ENCODE measurements around the gene ATXN1. TPM values are rescaled to one million over a fixed set of nuclear protein-coding genes. Genes with fewer than 3 reads are reported as not detected.

The ATXN1 gene
- total and polyA plus RNA-seq, 2 of the 13 experiments (the other 11 are each of a cell fraction or from before 2014, with no cell fraction given), result 20.7 to 39.5 TPM

- TF ChIP-seq KDM2A (CRISPR knock-in tag; IDR thresholded peaks at IDR 0.05; ENCODE audit: borderline replicate concordance, low read depth) (no peak), MAFK (conservative IDR thresholded peaks at IDR 0.05 in 1 of 2, IDR thresholded peaks at IDR 0.05 in 1 of 2; ENCODE audit: low read length in 2 of 2) (no peak), KLF6 (CRISPR knock-in tag; IDR thresholded peaks at IDR 0.05) (no peak), ZNF136 (CRISPR knock-in tag; IDR thresholded peaks at IDR 0.05; ENCODE audit: low read depth) (no peak), NR2C2 (CRISPR knock-in tag; IDR thresholded peaks at IDR 0.05; ENCODE audit: borderline replicate concordance) (no peak), ZSCAN9 (CRISPR knock-in tag; IDR thresholded peaks at IDR 0.05; ENCODE audit: borderline replicate concordance) (no peak), ZBED4 (CRISPR knock-in tag; IDR thresholded peaks at IDR 0.05; ENCODE audit: borderline replicate concordance) (no peak), WIZ (CRISPR knock-in tag; IDR thresholded peaks at IDR 0.05) (no peak), YEATS4 (CRISPR knock-in tag; IDR thresholded peaks at IDR 0.05; ENCODE audit: borderline replicate concordance) (no peak), SMYD3 (CRISPR knock-in tag; IDR thresholded peaks at IDR 0.05) (no peak), SAP130 (CRISPR knock-in tag; IDR thresholded peaks at IDR 0.05; ENCODE audit: low read depth) (peak; percentile 13; the same call in 1 of the 2 replicates), PTBP1 (IDR thresholded peaks at IDR 0.05; ENCODE audit: low read depth, low read length, poor library complexity, severe bottlenecking) (no peak), PHF5A (CRISPR knock-in tag; IDR thresholded peaks at IDR 0.05; ENCODE audit: low read depth, unreplicated experiment) (no peak), FOXJ3 (CRISPR knock-in tag; IDR thresholded peaks at IDR 0.05; ENCODE audit: borderline replicate concordance) (no peak), CBFB (CRISPR knock-in tag; IDR thresholded peaks at IDR 0.05) (no peak), RELA (CRISPR knock-in tag; IDR thresholded peaks at IDR 0.05) (no peak), AHR (CRISPR knock-in tag; IDR thresholded peaks at IDR 0.05) (no peak), ZNF512B (CRISPR knock-in tag; IDR thresholded peaks at IDR 0.05; ENCODE audit: borderline replicate concordance) (no peak), HDAC2 (CRISPR knock-in tag; IDR thresholded peaks at IDR 0.05) (peak; percentile 25; the same call in 1 of the 2 replicates), JARID2 (CRISPR knock-in tag; IDR thresholded peaks at IDR 0.05; ENCODE audit: insufficient replicate concordance) (no peak), ZNF724P (CRISPR knock-in tag; IDR thresholded peaks at IDR 0.05; ENCODE audit: borderline replicate concordance) (no peak), ZNF138 (CRISPR knock-in tag; IDR thresholded peaks at IDR 0.05; ENCODE audit: low read depth) (no peak), ZNF451 (CRISPR knock-in tag; IDR thresholded peaks at IDR 0.05) (no peak), IKZF5 (CRISPR knock-in tag; IDR thresholded peaks at IDR 0.05) (no peak), PITX1 (CRISPR knock-in tag; IDR thresholded peaks at IDR 0.05) (peak; percentile 88), BRCA1 (CRISPR knock-in tag; IDR thresholded peaks at IDR 0.05) (no peak)
These were observed 26.2 kb downstream of the ATXN1 start (continued) for GRCh38 chr6:16735014-16735413.
